Mucosa of descending colon (tissue), 3 donors: Measurements from ENCODE around the gene THOC1. TPM values are rescaled to one million over a fixed set of nuclear protein-coding genes. Genes with fewer than 3 reads are reported as not detected.

Experiments
- ATAC-seq: fragments of 200-7000 bp; cut with Tn5 transposase; one replicate; pipeline ENCODE4 v1.9.1; 2020; ENCODE audit warnings: mild to moderate bottlenecking, moderate library complexity
- DNase-seq, 3 donors: peaks; one replicate each; pipeline ENCODE4 v3.0.0-alpha.2; 2020
- H3K36me3 ChIP-seq: fragments of 200-600 bp; one replicate; pipeline ENCODE4 v1.8.0; 2021; ENCODE audit warnings: low read depth, mild to moderate bottlenecking
- H3K4me1 ChIP-seq: fragments of 200-600 bp; one replicate; pipeline ENCODE4 v1.8.0; 2021; ENCODE audit warnings: low read depth, mild to moderate bottlenecking
- H3K4me3 ChIP-seq: fragments of 200-600 bp; one replicate; pipeline ENCODE4 v1.8.0; 2021; ENCODE audit warnings: mild to moderate bottlenecking
- H3K9me3 ChIP-seq: fragments of 200-600 bp; one replicate; pipeline ENCODE4 v1.8.0; 2021; ENCODE audit warnings: mild to moderate bottlenecking
- CTCF ChIP-seq: fragments of 200-600 bp; IDR thresholded peaks from one replicate; pipeline ENCODE4 v1.8.0; 2022; ENCODE audit warnings: antibody characterized with exemption, mild to moderate bottlenecking
- intact Hi-C, 2 donors: fragments of 100-400 bp; cut with DNase I in 1 of 2; cut with micrococcal nuclease in 1 of 2; formaldehyde crosslinking; loops; one replicate each; pipeline versions ENCODE4 v1.11.0 to v1.11.1; 2022; cut with DNase I, micrococcal nuclease
- total RNA-seq, 3 donors: library from RNA; stranded (reverse); fragmentation: NEBNext Ultra II Directional in 2 of 3; extraction: Animal tissue kit (Norgen Biotek cat#: 25700) in 2 of 3; gene quantifications; one replicate each; pipeline versions ENCODE4 v1.2.1 to v1.2.4, GENCODE V29; 2021 to 2023
- donor health status: DM: no; HTN: no; CAD: no; lungs with moderate emphysema.
- donor health status: DM: no; HTN: no; CAD: no.
- donor health status: DM: no; HTN: yes; CAD: no.

The THOC1 gene
- total RNA-seq, 3 donors from 2014 or later, result 25.9 to 32.8 (median 27.6) TPM

GRCh38 chr18:213966-214365 is 53.9 kb downstream of the THOC1 start:
- Histone ChIP-seq H3K36me3 (no peaks in the 10 kb centered on the region), H3K9me3 (no peaks in the 10 kb centered on the region), H3K4me3 (no peak overlapping the region), H3K4me1 (no peaks in the 10 kb centered on the region)
- TF ChIP-seq CTCF, result no peak
- ATAC-seq (no peak), DNase-seq (no peak)
- intact Hi-C loops, result no loop called here

GRCh38 chr18:213505-213904 is 54.3 kb downstream of the THOC1 start:
- no peak for TF ChIP-seq CTCF
- Histone ChIP-seq H3K9me3 (no peaks in the 10 kb centered on the region), H3K4me1 (no peaks in the 10 kb centered on the region), H3K36me3 (no peaks in the 10 kb centered on the region), H3K4me3 (no peak overlapping the region)
- no peak for DNase-seq
- no peak for ATAC-seq
- intact Hi-C loops, result no loop called here

GRCh38 chr18:212780-213179 is 55.1 kb downstream of the THOC1 start:
- Histone ChIP-seq H3K9me3 (no peaks in the 10 kb centered on the region), H3K4me3 (no peak overlapping the region), H3K4me1 (no peaks in the 10 kb centered on the region), H3K36me3 (no peaks in the 10 kb centered on the region)
- ATAC-seq, result no peak
- TF ChIP-seq CTCF, result no peak
- no peak for DNase-seq
- intact Hi-C loops, result no loop called here

GRCh38 chr18:211582-211981 is 56.3 kb downstream of the THOC1 start:
- no peaks in the 10 kb centered on the region for H3K9me3 ChIP-seq
- TF ChIP-seq CTCF, result no peak
- H3K4me3 ChIP-seq, result no peak overlapping the region
- ATAC-seq, result no peak
- intact Hi-C loops, result no loop called here
- no peak for DNase-seq
- no peaks in the 10 kb centered on the region for H3K36me3 ChIP-seq
- no peaks in the 10 kb centered on the region for H3K4me1 ChIP-seq

GRCh38 chr18:210733-211132 is 57.1 kb downstream of the THOC1 start:
- H3K4me1 ChIP-seq, result no peaks in the 10 kb centered on the region
- H3K36me3 ChIP-seq, result no peaks in the 10 kb centered on the region
- H3K4me3 ChIP-seq, result no peak overlapping the region
- intact Hi-C loops, result no loop called here
- no peak for ATAC-seq
- H3K9me3 ChIP-seq, result no peaks in the 10 kb centered on the region
- no peak for DNase-seq
- no peak for TF ChIP-seq CTCF

GRCh38 chr18:210075-210474 is 57.8 kb downstream of the THOC1 start:
- Histone ChIP-seq H3K4me1 (no peaks in the 10 kb centered on the region), H3K36me3 (no peaks in the 10 kb centered on the region), H3K9me3 (no peaks in the 10 kb centered on the region), H3K4me3 (no peak overlapping the region)
- no peak for ATAC-seq
- intact Hi-C loops, result no loop called here
- no peak for TF ChIP-seq CTCF
- DNase-seq, result no peak
